Omental fat pad (tissue), 4 donors: ENCODE data around the gene BMP15. TPM values are rescaled to one million over a fixed set of nuclear protein-coding genes. Genes with fewer than 3 reads are reported as not detected.

ENCODE experiments used
- ATAC-seq: fragments of 150-250 bp; one replicate; pipeline ENCODE4 v1.9.1; 2016; ENCODE audit warnings: mild to moderate bottlenecking, moderate library complexity; ENCODE audit not compliant: low FRiP score
- DNase-seq: peaks from one replicate; pipeline ENCODE4 v3.0.0-alpha.2; 2019; ENCODE audit warnings: low spot score
- total RNA-seq, 4 donors: library from RNA; depleted of rRNA; stranded (reverse); fragments of >200 nt; gene quantifications; one replicate each; pipeline ENCODE4 v1.1.0, GENCODE V29; 2016
- TF ChIP-seq, protein P1 (sequence below), 3 donors: fragments of 450-650 bp; IDR thresholded peaks; one replicate each; pipeline ENCODE4 v1.5.1; 2016 to 2017; ENCODE audit warnings: antibody characterized with exemption in 3 of 3, mild to moderate bottlenecking in 3 of 3, moderate library complexity in 2 of 3

BMP15 gene
- total RNA-seq, 4 donors from 2014 or later = not detected

DNA sequence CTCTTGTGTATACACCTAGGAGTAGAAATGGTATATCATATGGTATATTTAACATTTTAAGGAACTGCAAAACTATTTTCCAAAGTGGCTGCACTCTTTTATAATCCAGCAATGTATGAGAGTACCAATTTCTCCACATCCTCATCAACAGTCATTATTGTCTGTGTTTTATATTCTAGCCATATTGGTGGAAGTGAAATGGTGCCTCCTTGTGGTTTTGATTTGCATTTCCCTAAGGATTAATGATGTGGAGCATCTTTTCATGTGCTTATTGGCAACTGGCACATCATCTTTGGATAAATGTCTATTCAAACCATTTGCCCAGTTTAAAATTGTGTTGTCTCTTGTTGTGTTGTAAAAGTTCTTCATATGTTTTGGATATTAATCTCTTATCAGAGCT is 9.6 kb downstream of the BMP15 start:
- DNase-seq = no peak
- TF ChIP-seq, protein P1, sequence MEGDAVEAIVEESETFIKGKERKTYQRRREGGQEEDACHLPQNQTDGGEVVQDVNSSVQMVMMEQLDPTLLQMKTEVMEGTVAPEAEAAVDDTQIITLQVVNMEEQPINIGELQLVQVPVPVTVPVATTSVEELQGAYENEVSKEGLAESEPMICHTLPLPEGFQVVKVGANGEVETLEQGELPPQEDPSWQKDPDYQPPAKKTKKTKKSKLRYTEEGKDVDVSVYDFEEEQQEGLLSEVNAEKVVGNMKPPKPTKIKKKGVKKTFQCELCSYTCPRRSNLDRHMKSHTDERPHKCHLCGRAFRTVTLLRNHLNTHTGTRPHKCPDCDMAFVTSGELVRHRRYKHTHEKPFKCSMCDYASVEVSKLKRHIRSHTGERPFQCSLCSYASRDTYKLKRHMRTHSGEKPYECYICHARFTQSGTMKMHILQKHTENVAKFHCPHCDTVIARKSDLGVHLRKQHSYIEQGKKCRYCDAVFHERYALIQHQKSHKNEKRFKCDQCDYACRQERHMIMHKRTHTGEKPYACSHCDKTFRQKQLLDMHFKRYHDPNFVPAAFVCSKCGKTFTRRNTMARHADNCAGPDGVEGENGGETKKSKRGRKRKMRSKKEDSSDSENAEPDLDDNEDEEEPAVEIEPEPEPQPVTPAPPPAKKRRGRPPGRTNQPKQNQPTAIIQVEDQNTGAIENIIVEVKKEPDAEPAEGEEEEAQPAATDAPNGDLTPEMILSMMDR (IDR thresholded peaks at IDR 0.05) = no peak

DNA sequence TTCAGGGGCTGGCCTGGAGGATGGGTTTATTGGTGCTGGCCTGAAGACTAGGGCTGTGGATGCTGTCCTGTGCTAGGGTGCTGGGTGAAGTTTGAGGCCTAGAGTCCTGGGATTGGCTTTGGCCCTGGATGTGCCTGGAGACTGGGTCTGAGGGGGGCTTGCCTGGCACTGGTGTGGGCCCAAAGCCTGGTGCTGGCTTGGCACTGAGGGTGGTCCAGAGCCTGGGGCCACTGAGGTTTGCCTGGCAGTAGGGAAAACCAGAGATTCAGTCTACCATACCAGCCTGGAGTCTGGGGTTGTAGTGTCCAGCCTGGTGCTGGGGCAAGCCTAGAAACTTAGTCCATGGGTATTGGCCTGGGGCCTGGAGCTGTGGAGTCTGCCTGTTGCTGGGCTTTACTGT is 16.6 kb downstream of the BMP15 start:
- TF ChIP-seq, protein P1 (IDR thresholded peaks at IDR 0.05) = no peak
- DNase-seq = no peak
- ATAC-seq = no peak

More for the DNA sequence above, 9.6 kb downstream of the BMP15 start:
- ATAC-seq = no peak

DNA sequence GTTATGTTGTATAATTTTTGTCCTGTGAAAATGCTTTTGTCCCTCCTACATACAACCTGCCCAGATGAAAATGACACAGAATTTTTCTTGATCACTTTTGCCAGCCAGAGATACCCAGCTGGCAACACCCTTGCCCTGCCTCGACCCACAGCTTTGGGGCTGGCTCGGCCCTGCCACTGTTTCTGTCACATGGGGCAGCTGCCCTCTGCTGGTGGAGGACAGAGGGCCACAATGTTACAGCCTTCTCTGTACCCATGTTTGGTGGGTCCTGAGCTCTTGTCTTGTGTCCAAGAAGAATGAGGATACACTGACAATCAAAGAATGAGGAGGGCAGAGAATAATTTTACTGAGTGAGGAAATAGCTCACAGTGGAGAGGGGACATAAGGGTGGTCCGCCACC is 31.1 kb downstream of the BMP15 start:
- DNase-seq (no peak), ATAC-seq (no peak)
- TF ChIP-seq, protein P1 (IDR thresholded peaks at IDR 0.05) = no peak

DNA sequence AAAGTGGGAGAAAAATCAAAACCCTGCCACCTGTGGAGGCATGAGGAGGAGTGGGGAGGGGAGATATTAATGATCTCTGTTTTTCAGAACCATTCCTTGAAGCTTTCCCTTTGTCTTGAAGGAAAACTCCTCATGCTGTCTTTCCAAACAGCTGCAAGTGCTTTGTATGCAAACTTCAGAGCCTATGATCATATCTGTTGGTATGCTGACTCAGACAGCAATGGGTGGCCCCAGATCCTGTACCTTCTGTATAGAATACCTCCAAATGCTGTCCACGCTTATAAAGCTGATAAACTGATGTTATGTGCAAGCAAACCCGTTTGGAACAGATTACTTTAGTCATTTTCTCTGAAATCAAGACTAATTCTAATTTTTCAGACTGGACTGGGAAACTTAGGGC is 31.9 kb downstream of the BMP15 start:
- DNase-seq = no peak
- TF ChIP-seq, protein P1 (IDR thresholded peaks at IDR 0.05) = no peak
- no peak for ATAC-seq

DNA sequence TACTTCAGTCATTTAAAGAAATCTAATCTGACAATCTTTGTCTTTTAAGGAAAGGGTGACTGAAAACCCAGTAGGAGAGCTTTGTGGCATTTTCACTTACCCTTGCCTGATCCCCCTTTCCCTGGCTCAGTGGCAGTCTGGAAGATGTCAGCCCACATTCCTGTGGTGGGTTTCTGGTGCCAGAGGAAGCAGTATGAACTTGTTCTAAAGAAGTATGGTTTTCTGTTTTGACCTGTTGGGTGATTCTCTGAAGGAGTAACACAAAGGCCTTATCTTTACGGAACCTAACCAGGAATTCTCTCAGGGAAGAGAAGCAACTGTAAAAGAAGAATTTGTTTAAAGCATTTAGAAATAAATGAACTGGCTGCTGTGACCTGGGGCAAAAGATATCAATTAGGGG is 41.9 kb downstream of the BMP15 start:
- no peak for ATAC-seq
- no peak for DNase-seq
- TF ChIP-seq, protein P1 (IDR thresholded peaks at IDR 0.05) = no peak

DNA sequence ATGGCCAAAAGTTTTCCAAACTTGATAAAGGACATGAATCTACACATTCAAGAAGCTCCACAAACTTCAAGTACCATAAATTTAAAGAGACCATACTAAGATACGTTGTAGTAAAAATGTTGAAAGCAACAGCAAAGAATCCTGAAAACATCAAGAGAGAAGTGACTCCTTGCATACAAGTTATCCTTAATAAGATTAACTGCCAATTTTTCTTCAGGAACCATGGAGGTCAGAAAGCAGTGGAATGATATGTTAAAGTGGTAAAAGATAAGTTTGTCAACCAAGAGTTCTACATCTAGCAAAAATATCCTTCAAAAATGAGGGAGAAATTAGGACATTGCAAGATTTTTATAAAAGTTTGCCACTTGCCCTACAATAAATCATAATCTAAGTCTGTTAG is 43.3 kb downstream of the BMP15 start:
- DNase-seq (no peak), ATAC-seq (no peak)
- TF ChIP-seq, protein P1 (IDR thresholded peaks at IDR 0.05) = no peak

DNA sequence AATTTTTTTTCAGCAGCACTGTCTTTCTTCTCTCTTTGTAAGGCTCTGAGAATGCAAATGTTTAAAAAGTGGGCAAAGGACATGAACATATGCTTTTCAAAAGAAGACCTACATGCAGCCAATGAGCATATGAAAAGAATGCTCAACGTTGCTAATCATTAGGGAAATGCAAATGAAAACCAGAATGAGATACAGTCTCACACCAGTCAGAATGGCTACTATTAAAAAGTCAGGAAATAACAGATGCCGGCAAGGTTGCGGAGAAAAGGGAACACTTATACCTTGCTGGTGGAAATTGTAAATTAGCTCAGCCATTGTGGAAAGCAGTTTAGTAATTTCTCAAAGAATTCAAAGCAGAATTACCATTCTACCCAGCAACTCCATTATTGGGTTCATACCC is 51.6 kb downstream of the BMP15 start:
- TF ChIP-seq, protein P1 (IDR thresholded peaks at IDR 0.05) = no peak
- ATAC-seq (no peak), DNase-seq (no peak)
